Umbilical cord (tissue), 2 donors: ENCODE measurements around the gene ODAD4. TPM values are rescaled to one million over a fixed set of nuclear protein-coding genes. Genes with fewer than 3 reads are reported as not detected.
"Not testable (repeated sequence)": the region's sequence is repeated elsewhere in the genome, so short reads cannot be mapped to it uniquely, and the experiment has no call there.

Experiments used
- DNase-seq: peaks from one replicate; pipeline ENCODE4 v3.0.0-alpha.2; 2015; ENCODE audit warnings: low spot score
- total RNA-seq: library from RNA; depleted of rRNA; stranded (reverse); fragments of >200 nt; gene quantifications from one replicate; pipeline ENCODE4 v1.2.3, GENCODE V29; 2014; ENCODE audit warnings: low replicate concordance; ENCODE audit not compliant: insufficient read depth

Gene ODAD4
- total RNA-seq, 1 donor from 2014 or later: not detected

- no peak for DNase-seq
These were observed 70.2 kb downstream of the ODAD4 start for GRCh38 chr17:42000413-42001133.

GRCh38 chr17:42001729-42002128 lies 71.3 kb downstream of the ODAD4 start:
- no peak for DNase-seq

- DNase-seq: no peak
These were observed 71.9 kb downstream of the ODAD4 start for GRCh38 chr17:42002175-42002791.

DNA sequence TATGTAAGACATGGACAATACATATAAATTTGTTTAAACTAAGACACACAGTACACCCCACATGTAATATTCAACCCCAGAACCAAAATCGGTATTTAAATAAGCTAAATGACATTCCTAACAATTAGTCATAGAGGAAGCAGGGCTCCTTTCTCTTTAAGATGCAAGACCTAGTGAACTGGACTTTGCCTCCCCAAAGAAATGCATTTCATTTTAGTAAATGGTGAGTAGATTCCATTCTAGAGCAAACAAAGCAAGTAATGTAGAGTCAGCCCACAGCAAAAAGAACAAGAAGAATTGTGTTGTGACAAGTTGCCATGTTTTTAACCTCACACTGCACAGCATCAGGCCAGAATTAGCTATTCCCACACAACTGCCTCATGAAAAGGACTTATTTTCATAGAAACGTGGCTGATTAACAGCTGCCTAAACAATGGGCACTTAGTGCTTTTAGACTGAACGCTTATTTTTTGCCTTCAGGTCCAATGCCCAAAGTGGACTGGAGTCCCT lies 72.4 kb downstream of the ODAD4 start:
- no peak for DNase-seq

GRCh38 chr17:42005166-42005565 lies 74.7 kb downstream of the ODAD4 start:
- DNase-seq: no peak

GRCh38 chr17:42009170-42009569 lies 78.8 kb downstream of the ODAD4 start:
- DNase-seq: no peak

- DNase-seq: not testable (repeated sequence)
These were observed 79.9 kb downstream of the ODAD4 start for GRCh38 chr17:42010266-42010680.

GRCh38 chr17:42010898-42011516 lies 80.6 kb downstream of the ODAD4 start:
- DNase-seq: no peak

DNA sequence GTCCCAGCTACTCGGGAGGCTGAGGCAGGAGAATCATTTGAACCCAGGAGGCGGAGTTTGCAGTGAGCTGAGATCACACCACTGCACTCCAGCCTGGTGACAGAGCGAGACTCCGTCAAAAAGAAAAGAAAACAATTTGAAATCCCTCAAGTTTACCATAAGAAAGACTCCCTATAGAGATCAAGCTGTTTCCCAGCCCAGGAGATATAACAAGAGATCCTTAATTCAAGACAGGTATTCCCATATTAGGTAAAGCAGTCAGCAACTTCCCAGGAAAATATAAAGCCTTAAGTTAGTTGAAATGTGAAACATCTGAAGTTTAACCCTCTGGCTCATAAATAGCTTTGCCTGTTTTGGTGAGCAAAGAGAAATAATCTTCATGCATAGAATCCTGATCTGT lies 81.9 kb downstream of the ODAD4 start:
- DNase-seq: not testable (repeated sequence)

- not testable (repeated sequence) for DNase-seq
These were observed 83.3 kb downstream of the ODAD4 start for GRCh38 chr17:42013740-42014139.

Other genes starting within 250 kb of the ODAD4 start
- gene EIF1, start 241.7 kb upstream of the ODAD4 start, total RNA-seq: 146 TPM
- not detected for gene GAST, start 218.3 kb upstream of the ODAD4 start, total RNA-seq
- gene HAP1, start 196.0 kb upstream of the ODAD4 start, total RNA-seq: 0.24 TPM
- gene JUP, start 143.9 kb upstream of the ODAD4 start, total RNA-seq: 58.3 TPM
- 94.9 TPM for gene P3H4, start 118.7 kb upstream of the ODAD4 start, total RNA-seq
- 317 TPM for gene FKBP10, start 117.6 kb upstream of the ODAD4 start, total RNA-seq
- gene NT5C3B, start 94.4 kb upstream of the ODAD4 start, total RNA-seq: 50.1 TPM
- 1.7 TPM for gene KLHL10, start 92.8 kb upstream of the ODAD4 start, total RNA-seq
- gene KLHL11, start 65.2 kb upstream of the ODAD4 start, total RNA-seq: 31.5 TPM
- gene ACLY, start 11.7 kb upstream of the ODAD4 start, total RNA-seq: 66.2 TPM
- gene CNP, start 36.2 kb downstream of the ODAD4 start, total RNA-seq: 28.6 TPM
- 60.9 TPM for gene DNAJC7, start 86.8 kb downstream of the ODAD4 start, total RNA-seq
- 41.2 TPM for gene NKIRAS2, start 89.5 kb downstream of the ODAD4 start, total RNA-seq
- 1.2 TPM for gene C17orf113, start 120.0 kb downstream of the ODAD4 start, total RNA-seq
- 1.2 TPM for gene ZNF385C, start 167.9 kb downstream of the ODAD4 start, total RNA-seq
- 6.3 TPM for gene DHX58, start 182.1 kb downstream of the ODAD4 start, total RNA-seq
- gene KAT2A, start 190.8 kb downstream of the ODAD4 start, total RNA-seq: 9.1 TPM
- not detected for gene HSPB9, start 192.2 kb downstream of the ODAD4 start, total RNA-seq
- gene RAB5C, start 224.4 kb downstream of the ODAD4 start, total RNA-seq: 27.7 TPM